GM10266 (cell line): Measurements from ENCODE around the gene HS1BP3.

Experiments
- DNase-seq: peaks from one replicate; pipeline ENCODE4 v3.0.0; 2012; ENCODE audit errors: extremely low spot score
- TF ChIP-seq, protein P1 (sequence below): IDR thresholded peaks from 2 replicates; pipeline ENCODE4 v1.5.1; 2012; ENCODE audit warnings: mild to moderate bottlenecking, low read depth; ENCODE audit not compliant: control insufficient read depth, insufficient read depth; ENCODE audit errors: missing control alignments

Gene HS1BP3

DNA sequence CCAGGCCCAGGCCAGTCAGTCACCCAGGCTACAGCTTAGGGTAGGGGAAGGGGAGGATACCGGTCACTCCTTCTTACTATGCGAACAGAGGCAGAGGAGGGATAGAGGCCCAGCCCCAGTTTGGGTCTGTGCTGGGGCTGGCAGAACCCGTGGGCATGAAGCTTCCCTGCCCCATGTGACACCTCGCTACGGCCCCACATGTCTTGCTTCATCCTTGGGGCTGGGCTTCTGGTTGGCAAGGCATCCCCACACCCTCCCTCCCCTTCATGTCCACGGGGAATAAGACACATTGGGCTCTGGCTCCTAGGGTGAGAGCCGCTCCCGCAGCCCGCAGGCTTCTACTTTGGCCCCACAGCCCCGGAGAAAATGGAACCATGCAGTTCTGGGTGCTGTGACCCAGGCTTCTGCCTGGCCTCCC, 32.4 kb downstream of the HS1BP3 start:
- TF ChIP-seq, protein P1, sequence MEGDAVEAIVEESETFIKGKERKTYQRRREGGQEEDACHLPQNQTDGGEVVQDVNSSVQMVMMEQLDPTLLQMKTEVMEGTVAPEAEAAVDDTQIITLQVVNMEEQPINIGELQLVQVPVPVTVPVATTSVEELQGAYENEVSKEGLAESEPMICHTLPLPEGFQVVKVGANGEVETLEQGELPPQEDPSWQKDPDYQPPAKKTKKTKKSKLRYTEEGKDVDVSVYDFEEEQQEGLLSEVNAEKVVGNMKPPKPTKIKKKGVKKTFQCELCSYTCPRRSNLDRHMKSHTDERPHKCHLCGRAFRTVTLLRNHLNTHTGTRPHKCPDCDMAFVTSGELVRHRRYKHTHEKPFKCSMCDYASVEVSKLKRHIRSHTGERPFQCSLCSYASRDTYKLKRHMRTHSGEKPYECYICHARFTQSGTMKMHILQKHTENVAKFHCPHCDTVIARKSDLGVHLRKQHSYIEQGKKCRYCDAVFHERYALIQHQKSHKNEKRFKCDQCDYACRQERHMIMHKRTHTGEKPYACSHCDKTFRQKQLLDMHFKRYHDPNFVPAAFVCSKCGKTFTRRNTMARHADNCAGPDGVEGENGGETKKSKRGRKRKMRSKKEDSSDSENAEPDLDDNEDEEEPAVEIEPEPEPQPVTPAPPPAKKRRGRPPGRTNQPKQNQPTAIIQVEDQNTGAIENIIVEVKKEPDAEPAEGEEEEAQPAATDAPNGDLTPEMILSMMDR = no peak
- DNase-seq = no peak

DNA sequence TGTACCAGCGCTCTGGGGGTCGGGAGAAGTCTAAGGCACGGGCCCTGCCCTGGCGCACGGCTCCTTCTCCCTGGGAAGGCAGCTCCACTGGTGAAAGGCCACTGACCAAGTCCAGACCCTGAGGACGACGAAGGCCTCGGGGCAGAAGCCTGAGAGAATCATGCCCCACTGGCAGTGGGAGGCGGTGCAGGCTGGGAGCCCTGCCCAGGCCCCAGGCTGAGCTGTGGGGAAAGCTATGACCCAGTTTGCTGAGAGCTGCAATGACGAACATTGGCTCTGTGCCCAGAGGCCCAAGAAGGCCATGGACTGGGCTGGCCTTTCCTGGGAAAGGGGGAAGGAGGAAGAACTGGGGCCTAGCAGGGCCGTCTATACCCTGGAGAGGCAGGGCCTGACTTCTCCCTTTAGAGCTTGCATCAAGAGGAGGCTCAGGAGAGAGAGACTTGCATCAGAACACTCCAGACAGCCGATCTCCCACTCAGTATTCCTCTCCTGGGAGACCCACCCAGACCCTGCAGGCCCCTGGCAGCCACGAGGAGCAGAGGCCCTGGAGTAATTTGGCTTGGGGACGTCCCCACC, 32.9 kb downstream of the HS1BP3 start:
- no peak for DNase-seq

DNA sequence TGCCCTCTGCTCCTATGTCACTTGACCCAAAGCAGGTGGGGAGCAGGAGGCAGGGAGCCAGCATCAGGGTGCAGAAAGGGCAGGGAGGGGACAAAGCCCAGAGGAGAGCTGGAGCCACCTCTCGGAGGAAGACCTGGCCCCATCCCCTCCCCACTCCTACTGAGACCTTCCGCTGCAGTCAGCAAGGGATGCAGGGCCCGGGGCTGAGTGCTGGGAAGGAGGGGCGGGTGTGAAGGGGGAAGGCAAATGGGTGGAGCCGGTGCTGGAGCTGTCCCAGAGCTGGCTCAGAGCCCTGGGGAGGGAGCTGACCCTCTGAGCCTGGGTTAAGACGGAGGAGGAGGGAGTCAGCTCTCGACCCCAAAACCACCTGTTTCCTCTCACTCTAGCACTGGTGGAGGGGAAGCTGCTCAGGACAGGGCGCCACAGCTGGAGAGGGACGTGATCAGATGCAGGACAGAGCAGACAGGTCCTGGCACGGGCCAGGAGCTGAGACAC, 33.8 kb downstream of the HS1BP3 start:
- TF ChIP-seq, protein P1 = no peak
- no peak for DNase-seq

More for the DNA sequence above, 32.9 kb downstream of the HS1BP3 start:
- TF ChIP-seq, protein P1 = no peak

DNA sequence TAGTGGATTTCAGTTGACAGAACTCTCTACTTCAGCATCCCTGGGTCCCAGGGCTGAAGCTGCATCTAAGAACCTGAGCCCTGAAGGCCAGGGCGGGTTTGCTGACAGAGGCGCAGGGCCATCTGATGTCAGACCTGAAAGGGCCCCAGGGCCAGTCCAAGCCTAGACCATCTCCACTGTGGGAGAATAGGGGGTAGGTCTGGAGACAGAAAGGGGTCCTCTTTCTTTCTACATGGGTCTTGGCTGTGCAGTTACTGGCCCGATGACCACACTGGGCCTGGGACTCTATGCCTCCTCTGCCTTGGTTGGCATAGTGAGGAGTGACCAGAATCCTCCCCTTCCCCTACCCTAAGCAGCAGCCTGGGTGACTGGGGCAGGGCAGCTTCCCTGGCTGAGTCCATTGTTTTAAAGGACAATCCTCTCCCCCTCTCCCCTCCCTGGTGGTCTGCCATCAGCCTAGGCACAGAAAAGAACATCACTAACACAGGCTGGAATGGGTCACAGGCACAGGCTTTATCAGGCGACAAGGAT, 34.5 kb downstream of the HS1BP3 start:
- DNase-seq = no peak
- TF ChIP-seq, protein P1 = no peak

DNA sequence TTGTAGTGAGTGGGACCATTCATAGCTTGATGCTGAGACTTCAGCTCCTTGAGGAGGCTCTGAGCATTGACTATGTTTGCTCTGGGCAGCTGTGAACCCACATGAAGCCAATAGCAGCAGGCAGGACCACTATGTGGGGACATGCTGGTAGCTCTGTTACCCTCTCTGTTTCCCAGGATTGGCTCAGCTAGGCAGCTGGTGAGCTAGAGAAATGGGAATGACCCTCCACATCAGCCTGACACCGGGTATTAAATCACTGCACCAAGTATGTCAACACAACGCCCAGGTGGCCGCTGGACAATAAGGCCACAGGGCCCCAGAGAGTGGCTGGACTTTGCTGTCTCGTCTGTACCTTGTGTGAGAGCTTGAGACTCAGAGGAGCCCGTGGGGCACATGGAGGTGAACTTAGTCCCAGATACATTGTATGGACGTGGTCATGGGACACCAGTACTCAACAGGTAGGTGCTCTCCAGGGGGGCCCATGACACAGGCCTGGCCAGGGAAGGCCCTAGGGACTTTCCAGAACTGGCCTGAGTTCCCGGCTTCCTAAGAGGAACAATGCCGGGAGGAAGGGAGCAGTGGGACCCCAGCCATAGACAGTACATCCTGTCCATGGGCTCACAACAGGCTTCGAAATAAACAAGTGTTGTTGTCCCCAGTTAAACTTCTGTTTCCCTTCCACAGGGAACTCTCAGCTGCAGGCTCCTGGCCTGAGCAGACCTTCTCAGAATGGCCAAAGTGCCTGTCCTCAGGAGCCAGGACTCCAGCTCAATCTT, 35.2 kb downstream of the HS1BP3 start:
- DNase-seq = no peak
- TF ChIP-seq, protein P1 = no peak

DNA sequence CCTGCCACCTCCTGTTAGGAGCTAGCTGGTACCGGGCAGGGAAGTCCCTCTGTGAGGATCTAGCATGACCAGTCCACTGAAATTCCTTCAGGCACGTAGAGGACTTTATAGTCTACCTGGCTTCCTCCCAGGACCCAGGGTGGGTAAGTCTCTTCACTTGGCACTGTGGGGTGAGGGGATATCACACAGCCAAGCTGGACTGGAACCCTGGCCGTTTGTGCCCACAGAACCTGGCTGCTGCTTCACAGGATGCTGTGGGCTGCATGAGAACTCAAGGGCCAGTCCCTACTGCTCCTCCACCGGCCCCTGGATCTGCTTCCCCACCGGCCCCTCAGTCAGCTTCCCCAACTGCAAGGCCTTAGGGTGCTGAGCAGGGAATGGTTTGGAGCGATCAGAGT, 35.8 kb downstream of the HS1BP3 start:
- TF ChIP-seq, protein P1 = no peak
- no peak for DNase-seq
